Measurements from ENCODE around the gene YY1.

- TF ChIP-seq POLR2A (IDR thresholded peaks at IDR 0.05) (no peak), POLR2AphosphoS5 (IDR thresholded peaks at IDR 0.05) (no peak)
Observed at GRCh38 chr14:100303179-100303578, 64.2 kb downstream of the YY1 start.

Data from sigmoid colon (tissue), 4 donors.